ENCODE measurements around the gene SAMD7.

- TF ChIP-seq, protein P1, sequence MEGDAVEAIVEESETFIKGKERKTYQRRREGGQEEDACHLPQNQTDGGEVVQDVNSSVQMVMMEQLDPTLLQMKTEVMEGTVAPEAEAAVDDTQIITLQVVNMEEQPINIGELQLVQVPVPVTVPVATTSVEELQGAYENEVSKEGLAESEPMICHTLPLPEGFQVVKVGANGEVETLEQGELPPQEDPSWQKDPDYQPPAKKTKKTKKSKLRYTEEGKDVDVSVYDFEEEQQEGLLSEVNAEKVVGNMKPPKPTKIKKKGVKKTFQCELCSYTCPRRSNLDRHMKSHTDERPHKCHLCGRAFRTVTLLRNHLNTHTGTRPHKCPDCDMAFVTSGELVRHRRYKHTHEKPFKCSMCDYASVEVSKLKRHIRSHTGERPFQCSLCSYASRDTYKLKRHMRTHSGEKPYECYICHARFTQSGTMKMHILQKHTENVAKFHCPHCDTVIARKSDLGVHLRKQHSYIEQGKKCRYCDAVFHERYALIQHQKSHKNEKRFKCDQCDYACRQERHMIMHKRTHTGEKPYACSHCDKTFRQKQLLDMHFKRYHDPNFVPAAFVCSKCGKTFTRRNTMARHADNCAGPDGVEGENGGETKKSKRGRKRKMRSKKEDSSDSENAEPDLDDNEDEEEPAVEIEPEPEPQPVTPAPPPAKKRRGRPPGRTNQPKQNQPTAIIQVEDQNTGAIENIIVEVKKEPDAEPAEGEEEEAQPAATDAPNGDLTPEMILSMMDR (IDR thresholded peaks at IDR 0.05) = no peak
- TF ChIP-seq POLR2AphosphoS5 (IDR thresholded peaks at IDR 0.05) (no peak), POLR2A (IDR thresholded peaks at IDR 0.05) (no peak)
These were observed 31.4 kb upstream of the SAMD7 start for GRCh38 chr3:169879845-169880575.

Data from prostate gland (tissue), 2 donors.